Loucy (cell line): ENCODE data around the gene JAM3.

Experiments used
- H2AFZ ChIP-seq: fragments of 200-600 bp; sonication (generic); 2 replicates; pipeline ENCODE4 v1.6.0; 2016; ENCODE audit warnings: antibody characterized with exemption, mild to moderate bottlenecking, low read length, moderate library complexity
- H3F3A ChIP-seq: fragments of 200-600 bp; 2 replicates; pipeline ENCODE4 v1.6.0; 2016; ENCODE audit warnings: antibody characterized with exemption, low read depth, mild to moderate bottlenecking
- H3K27me3 ChIP-seq: fragments of 200-600 bp; sonication (generic); 2 replicates; pipeline ENCODE4 v1.6.1; 2014; ENCODE audit warnings: low read length, mild to moderate bottlenecking; ENCODE audit not compliant: insufficient read depth, poor library complexity, severe bottlenecking
- H3K36me3 ChIP-seq: fragments of 200-600 bp; sonication (generic); 2 replicates; pipeline ENCODE4 v1.6.1; 2016; ENCODE audit warnings: low read length; ENCODE audit not compliant: insufficient read depth
- H3K4me1 ChIP-seq: fragments of 200-600 bp; sonication (generic); 2 replicates; pipeline ENCODE4 v1.5.1; 2014; ENCODE audit warnings: low read length, mild to moderate bottlenecking; ENCODE audit not compliant: insufficient read depth, poor library complexity, severe bottlenecking
- H3K4me2 ChIP-seq: fragments of 200-600 bp; sonication (generic); 2 replicates; pipeline ENCODE4 v1.6.0; 2014; ENCODE audit warnings: antibody characterized with exemption, low read length, low read depth, mild to moderate bottlenecking; ENCODE audit not compliant: poor library complexity, severe bottlenecking
- H3K4me3 ChIP-seq: fragments of 200-600 bp; sonication (generic); 2 replicates; pipeline ENCODE4 v1.5.1; 2014; ENCODE audit warnings: low read length, mild to moderate bottlenecking, mixed read lengths; ENCODE audit not compliant: poor library complexity, severe bottlenecking
- H3K79me2 ChIP-seq: fragments of 200-600 bp; sonication (generic); 2 replicates; pipeline ENCODE4 v1.6.1; 2014; ENCODE audit warnings: low read length; ENCODE audit not compliant: insufficient read depth
- H3K9ac ChIP-seq: fragments of 200-600 bp; sonication (generic); 2 replicates; pipeline ENCODE4 v1.6.0; 2014; ENCODE audit warnings: mild to moderate bottlenecking, low read depth, low read length, moderate library complexity; ENCODE audit not compliant: poor library complexity, severe bottlenecking
- H3K9me2 ChIP-seq: fragments of 200-600 bp; sonication (generic); replicated peaks from 2 replicates; pipeline ENCODE4 v1.6.1; 2016; ENCODE audit warnings: low read depth, low read length, mixed read lengths
- H3K9me3 ChIP-seq: fragments of 200-600 bp; sonication (generic); 2 replicates; pipeline ENCODE4 v1.6.1; 2014; ENCODE audit warnings: mild to moderate bottlenecking, antibody characterized with exemption, low read length, low read depth; ENCODE audit not compliant: insufficient read depth
- H4K20me1 ChIP-seq: fragments of 200-600 bp; sonication (generic); 2 replicates; pipeline ENCODE4 v1.6.0; 2014; ENCODE audit warnings: antibody characterized with exemption, low read length, mild to moderate bottlenecking; ENCODE audit not compliant: insufficient read depth, poor library complexity, severe bottlenecking
- CTCF ChIP-seq: fragments of 200-600 bp; sonication (generic); conservative IDR thresholded peaks from 2 replicates; pipeline ENCODE4 v1.5.1; 2014; ENCODE audit warnings: mild to moderate bottlenecking, antibody characterized with exemption, low read length
- EZH2phosphoT487 ChIP-seq: fragments of 200-600 bp; IDR thresholded peaks from 2 replicates; pipeline ENCODE4 v1.6.1; 2018; ENCODE audit warnings: antibody characterized with exemption, mild to moderate bottlenecking, moderate library complexity, borderline replicate concordance

Gene JAM3

GRCh38 chr11:134144744-134145143 is 75.9 kb downstream of the JAM3 start:
- Histone ChIP-seq H3K4me1 (no peaks in the 10 kb centered on the region), H3K79me2 (no peaks in the 10 kb centered on the region), H3K9me3 (no peaks in the 10 kb centered on the region), H2AFZ (no peak overlapping the region), H3K4me3 (no peak overlapping the region), H3K9ac (no peak overlapping the region), H3K36me3 (peaks cover 15% of the 10 kb centered on the region; the same call in 1 of the 2 replicates), H3K4me2 (no peak overlapping the region), H3K9me2 (no peaks in the 10 kb centered on the region), H4K20me1 (no peaks in the 10 kb centered on the region), H3F3A (no peaks in the 10 kb centered on the region), H3K27me3 (no peaks in the 10 kb centered on the region)
- no peak for TF ChIP-seq CTCF
- no peak for TF ChIP-seq EZH2phosphoT487

GRCh38 chr11:134145715-134146114 is 76.8 kb downstream of the JAM3 start:
- H2AFZ ChIP-seq = no peak overlapping the region
- no peaks in the 10 kb centered on the region for H3K4me1 ChIP-seq
- H3K9me3 ChIP-seq = no peaks in the 10 kb centered on the region
- H3K36me3 ChIP-seq = peaks cover 22% of the 10 kb centered on the region; the same call in 1 of the 2 replicates
- no peaks in the 10 kb centered on the region for H4K20me1 ChIP-seq
- H3F3A ChIP-seq = no peaks in the 10 kb centered on the region
- no peak overlapping the region for H3K4me3 ChIP-seq
- H3K79me2 ChIP-seq = no peaks in the 10 kb centered on the region
- no peaks in the 10 kb centered on the region for H3K27me3 ChIP-seq
- no peak overlapping the region for H3K9ac ChIP-seq
- H3K9me2 ChIP-seq = no peaks in the 10 kb centered on the region
- H3K4me2 ChIP-seq = no peak overlapping the region
- TF ChIP-seq EZH2phosphoT487 (no peak), CTCF (no peak)

DNA sequence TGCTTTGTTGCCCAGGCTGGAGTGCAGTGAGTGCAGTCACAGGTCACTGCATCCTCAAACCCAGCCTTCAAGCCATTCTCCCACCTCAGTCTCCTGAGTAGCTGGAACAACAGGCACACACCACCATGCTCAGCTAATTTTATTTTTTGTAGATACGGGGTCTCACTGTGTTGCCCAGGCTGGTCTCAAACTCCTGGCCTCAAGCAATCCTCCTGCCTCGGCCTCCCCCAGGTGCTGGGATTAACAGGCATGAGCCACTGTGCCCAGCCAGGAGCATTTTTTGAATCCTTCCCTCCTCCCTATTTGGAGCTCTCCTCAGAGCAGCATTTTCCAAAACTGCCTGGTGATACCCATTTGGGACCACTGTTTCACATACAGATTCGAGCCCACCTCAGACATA is 77.7 kb downstream of the JAM3 start:
- Histone ChIP-seq H3F3A (no peaks in the 10 kb centered on the region), H2AFZ (no peak overlapping the region), H3K27me3 (no peaks in the 10 kb centered on the region), H3K36me3 (peaks cover 31% of the 10 kb centered on the region; the same call in 1 of the 2 replicates), H4K20me1 (no peaks in the 10 kb centered on the region), H3K9ac (no peak overlapping the region), H3K4me1 (no peaks in the 10 kb centered on the region), H3K9me3 (no peaks in the 10 kb centered on the region), H3K4me2 (no peak overlapping the region), H3K79me2 (no peaks in the 10 kb centered on the region), H3K4me3 (no peak overlapping the region), H3K9me2 (no peaks in the 10 kb centered on the region)
- no peak for TF ChIP-seq EZH2phosphoT487
- no peak for TF ChIP-seq CTCF
